Measurements from ENCODE around the gene SKIC2.

- TF ChIP-seq CTCF (conservative IDR thresholded peaks at IDR 0.05; ENCODE audit: low read depth, low read length) (no peak), EZH2 (IDR thresholded peaks at IDR 0.05; ENCODE audit: borderline replicate concordance, low read depth, low read length, poor library complexity, severe bottlenecking) (no peak)
These were observed 24.0 kb upstream of the SKIC2 start for GRCh38 chr6:31935021-31935420.

Measured in A673 (cell line).